Measurements from ENCODE around the gene ZNF808.
"Not testable (repeated sequence)": the region's sequence is repeated elsewhere in the genome, so short reads cannot be mapped to it uniquely, and the experiment has no call there.

Gene ZNF808

DNA sequence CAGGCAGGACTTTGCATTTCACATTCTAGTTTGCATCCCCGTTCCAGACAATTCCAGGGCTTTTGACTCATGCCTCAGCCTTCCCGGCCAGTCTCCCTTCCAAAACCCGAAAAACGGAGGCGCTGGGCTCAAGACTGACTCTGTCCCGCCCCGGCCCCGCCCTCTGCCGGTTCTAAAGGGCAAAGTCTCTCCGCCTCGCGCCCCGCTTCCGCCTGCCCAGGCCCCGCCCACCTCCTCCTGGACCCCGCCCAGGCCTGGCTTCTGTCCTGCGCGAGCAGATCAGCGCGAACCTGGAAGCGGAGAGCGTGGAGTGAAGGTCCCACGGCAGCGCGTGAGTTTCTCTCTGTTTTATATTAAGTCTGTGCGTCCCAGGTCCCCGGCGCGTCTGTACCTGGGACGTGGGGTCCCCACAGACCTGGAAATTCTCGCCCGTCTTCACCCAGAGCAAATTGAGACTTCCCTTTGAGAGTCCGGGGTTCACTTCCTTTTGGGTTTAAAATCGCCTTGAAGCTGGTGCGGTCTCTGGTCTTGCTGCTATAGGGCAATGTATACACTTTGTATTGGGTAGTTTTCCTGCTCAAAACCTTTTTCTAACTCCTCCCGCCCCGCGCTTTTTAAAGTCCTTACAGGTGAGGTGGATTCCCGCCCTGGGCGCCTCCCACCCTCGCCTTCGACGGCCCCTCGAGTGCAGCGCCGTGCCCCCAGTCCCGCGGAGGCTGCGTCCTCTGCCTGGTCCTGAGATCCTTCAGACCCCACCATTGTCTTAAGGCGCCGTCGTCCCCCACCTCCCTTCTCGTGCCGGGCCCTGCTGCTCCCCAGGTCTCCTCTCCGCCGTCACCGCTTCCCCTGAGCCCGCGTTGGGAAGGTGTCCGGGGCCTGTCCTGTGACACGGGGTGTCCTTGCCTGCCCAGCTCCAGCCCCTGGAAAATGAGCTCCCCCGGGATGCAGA, 73.8 kb downstream of the ZNF808 start:
- H3K23ac ChIP-seq (ENCODE audit: low read depth, low read length, poor library complexity), result peak overlapping the region; percentile 97
- peak overlapping the region; percentile 61 to 89 for H3K4me3 ChIP-seq (ENCODE audit: low read length in 2 of 2)
- peak overlapping the region; percentile 82 for H3K27ac ChIP-seq (replicated peaks; ENCODE audit: low read length)
- peak overlapping the region; percentile 96 for H2AFZ ChIP-seq (ENCODE audit: low read length)
- H2BK15ac ChIP-seq (ENCODE audit: low read length), result no peak overlapping the region
- WGBS, 2 donors (ENCODE audit: extremely low coverage in 2 of 2, insufficient read length in 2 of 2, insufficient replicate concordance in 1 of 2), result no CpG with 5 or more reads among the region's 62 CpGs
- no peak overlapping the region for H4K8ac ChIP-seq (ENCODE audit: low read depth, low read length)
- peak overlapping the region; percentile 71 for H3K14ac ChIP-seq (ENCODE audit: low read length)
- peaks cover 10 to 28% of the 10 kb centered on the region in 2 donors for H3K36me3 ChIP-seq (replicated peaks in 1 of 2; ENCODE audit: control insufficient read depth in 2 of 2, insufficient read depth in 2 of 2, low read length in 2 of 2)
- H3K9me3 ChIP-seq (replicated peaks in 1 of 2; ENCODE audit: control insufficient read depth in 2 of 2, insufficient read depth in 1 of 2, low read depth in 1 of 2, low read length in 2 of 2), result peaks cover 9 to 34% of the 10 kb centered on the region in 2 donors
- H2AK5ac ChIP-seq (ENCODE audit: low read depth, low read length), result peak overlapping the region; percentile 21
- H3K9ac ChIP-seq (ENCODE audit: low read depth, low read length, poor library complexity), result peak overlapping the region; percentile 84
- H3K79me1 ChIP-seq (ENCODE audit: low read depth, low read length), result no peaks in the 10 kb centered on the region
- H4K91ac ChIP-seq (ENCODE audit: low read depth, low read length, poor library complexity), result no peak overlapping the region
- H3K18ac ChIP-seq (ENCODE audit: low read length), result peak overlapping the region; percentile 94
- peak overlapping the region; percentile 86 for H3K4me2 ChIP-seq (ENCODE audit: insufficient read depth, low read length, poor library complexity, severe bottlenecking)
- H2BK5ac ChIP-seq (ENCODE audit: low read length), result no peak overlapping the region
- peaks cover 0 to 5% of the 10 kb centered on the region in 2 donors for H3K4me1 ChIP-seq (ENCODE audit: control insufficient read depth in 2 of 2, insufficient read depth in 1 of 2, low read depth in 1 of 2, low read length in 2 of 2)
- H2BK12ac ChIP-seq (ENCODE audit: low read length), result no peak overlapping the region
- DNase-seq (ENCODE audit: low spot score), result peak; percentile 83
- H2BK120ac ChIP-seq (ENCODE audit: low read depth, low read length), result no peak overlapping the region
- no peaks in the 10 kb centered on the region for H3K27me3 ChIP-seq (ENCODE audit: control insufficient read depth in 3 of 3, insufficient read depth in 3 of 3, low read depth in 1 of 3, low read length in 3 of 3)
- no peak overlapping the region for H3K4ac ChIP-seq (ENCODE audit: low read length)

GRCh38 chr19:52601974-52602366, 74.5 kb downstream of the ZNF808 start:
- H4K8ac ChIP-seq (ENCODE audit: low read depth, low read length); H2BK12ac ChIP-seq (ENCODE audit: low read length); H3K27me3 ChIP-seq (ENCODE audit: control insufficient read depth in 3 of 3, insufficient read depth in 3 of 3, low read depth in 1 of 3, low read length in 3 of 3); H3K18ac ChIP-seq (ENCODE audit: low read length); H3K79me1 ChIP-seq (ENCODE audit: low read depth, low read length); H2BK15ac ChIP-seq (ENCODE audit: low read length); DNase-seq (ENCODE audit: low spot score); H3K4me1 ChIP-seq (ENCODE audit: control insufficient read depth in 2 of 2, insufficient read depth in 1 of 2, low read depth in 1 of 2, low read length in 2 of 2); H4K91ac ChIP-seq (ENCODE audit: low read depth, low read length, poor library complexity); H2BK120ac ChIP-seq (ENCODE audit: low read depth, low read length); H2BK5ac ChIP-seq (ENCODE audit: low read length); H3K14ac ChIP-seq (ENCODE audit: low read length); H3K27ac ChIP-seq (replicated peaks; ENCODE audit: low read length); H3K4ac ChIP-seq (ENCODE audit: low read length): not testable (repeated sequence)
- Histone ChIP-seq H3K9ac (ENCODE audit: low read depth, low read length, poor library complexity) (peak overlapping the region; percentile 84), H3K36me3 (replicated peaks in 1 of 2; ENCODE audit: control insufficient read depth in 2 of 2, insufficient read depth in 2 of 2, low read length in 2 of 2) (peaks cover 7 to 21% of the 10 kb centered on the region in 2 donors), H3K4me2 (ENCODE audit: insufficient read depth, low read length, poor library complexity, severe bottlenecking) (peak overlapping the region; percentile 86), H3K23ac (ENCODE audit: low read depth, low read length, poor library complexity) (peak overlapping the region; percentile 97), H2AK5ac (ENCODE audit: low read depth, low read length) (peak overlapping the region; percentile 21), H3K4me3 (ENCODE audit: low read length in 2 of 2) (peak overlapping the region; percentile 61 to 89), H2AFZ (ENCODE audit: low read length) (peak overlapping the region; percentile 96), H3K9me3 (replicated peaks in 1 of 2; ENCODE audit: control insufficient read depth in 2 of 2, insufficient read depth in 1 of 2, low read depth in 1 of 2, low read length in 2 of 2) (peaks cover 6 to 33% of the 10 kb centered on the region in 2 donors)
- no CpG with 5 or more reads among the region's 3 CpGs for WGBS, 2 donors (ENCODE audit: extremely low coverage in 2 of 2, insufficient read length in 2 of 2, insufficient replicate concordance in 1 of 2)

DNA sequence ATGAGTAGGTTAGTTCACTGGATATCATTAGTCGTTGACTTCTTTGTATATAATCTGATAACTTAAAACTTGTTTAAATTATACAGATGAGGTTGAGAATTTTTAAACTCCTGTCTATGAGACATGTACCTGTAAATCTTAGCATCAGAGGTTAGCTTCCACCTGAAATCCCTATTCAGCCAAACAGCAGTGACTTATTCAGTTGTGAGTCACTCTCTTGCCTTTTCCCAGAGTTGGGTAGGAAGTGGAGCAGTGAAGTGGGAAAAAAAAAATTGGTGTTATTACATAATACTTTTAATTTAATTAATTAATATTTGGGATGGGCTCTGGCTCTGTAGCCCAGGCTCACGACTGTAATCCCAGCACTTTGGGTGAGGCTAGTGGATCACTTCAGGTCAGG, 75.5 kb downstream of the ZNF808 start:
- Histone ChIP-seq H2BK5ac (ENCODE audit: low read length) (no peak overlapping the region), H4K8ac (ENCODE audit: low read depth, low read length) (no peak overlapping the region), H3K23ac (ENCODE audit: low read depth, low read length, poor library complexity) (no peak overlapping the region), H3K4ac (ENCODE audit: low read length) (no peak overlapping the region), H2AFZ (ENCODE audit: low read length) (no peak overlapping the region), H4K91ac (ENCODE audit: low read depth, low read length, poor library complexity) (no peak overlapping the region), H3K9me3 (replicated peaks in 1 of 2; ENCODE audit: control insufficient read depth in 2 of 2, insufficient read depth in 1 of 2, low read depth in 1 of 2, low read length in 2 of 2) (peaks cover 3 to 28% of the 10 kb centered on the region in 2 donors), H3K9ac (ENCODE audit: low read depth, low read length, poor library complexity) (no peak overlapping the region), H3K4me2 (ENCODE audit: insufficient read depth, low read length, poor library complexity, severe bottlenecking) (no peak overlapping the region), H3K79me1 (ENCODE audit: low read depth, low read length) (peaks cover 3% of the 10 kb centered on the region), H2BK120ac (ENCODE audit: low read depth, low read length) (no peak overlapping the region), H2BK12ac (ENCODE audit: low read length) (no peak overlapping the region), H3K14ac (ENCODE audit: low read length) (no peak overlapping the region), H3K27ac (replicated peaks; ENCODE audit: low read length) (no peak overlapping the region), H3K18ac (ENCODE audit: low read length) (no peak overlapping the region), H3K4me1 (ENCODE audit: control insufficient read depth in 2 of 2, insufficient read depth in 1 of 2, low read depth in 1 of 2, low read length in 2 of 2) (peaks cover 0 to 5% of the 10 kb centered on the region in 2 donors), H3K27me3 (ENCODE audit: control insufficient read depth in 3 of 3, insufficient read depth in 3 of 3, low read depth in 1 of 3, low read length in 3 of 3) (no peaks in the 10 kb centered on the region), H2AK5ac (ENCODE audit: low read depth, low read length) (no peak overlapping the region), H2BK15ac (ENCODE audit: low read length) (no peak overlapping the region), H3K36me3 (replicated peaks in 1 of 2; ENCODE audit: control insufficient read depth in 2 of 2, insufficient read depth in 2 of 2, low read length in 2 of 2) (peaks cover 7 to 17% of the 10 kb centered on the region in 2 donors), H3K4me3 (ENCODE audit: low read length in 2 of 2) (no peak overlapping the region)
- no CpG with 5 or more reads among the region's 2 CpGs for WGBS, 2 donors (ENCODE audit: extremely low coverage in 2 of 2, insufficient read length in 2 of 2, insufficient replicate concordance in 1 of 2)
- no peak for DNase-seq (ENCODE audit: low spot score)

DNA sequence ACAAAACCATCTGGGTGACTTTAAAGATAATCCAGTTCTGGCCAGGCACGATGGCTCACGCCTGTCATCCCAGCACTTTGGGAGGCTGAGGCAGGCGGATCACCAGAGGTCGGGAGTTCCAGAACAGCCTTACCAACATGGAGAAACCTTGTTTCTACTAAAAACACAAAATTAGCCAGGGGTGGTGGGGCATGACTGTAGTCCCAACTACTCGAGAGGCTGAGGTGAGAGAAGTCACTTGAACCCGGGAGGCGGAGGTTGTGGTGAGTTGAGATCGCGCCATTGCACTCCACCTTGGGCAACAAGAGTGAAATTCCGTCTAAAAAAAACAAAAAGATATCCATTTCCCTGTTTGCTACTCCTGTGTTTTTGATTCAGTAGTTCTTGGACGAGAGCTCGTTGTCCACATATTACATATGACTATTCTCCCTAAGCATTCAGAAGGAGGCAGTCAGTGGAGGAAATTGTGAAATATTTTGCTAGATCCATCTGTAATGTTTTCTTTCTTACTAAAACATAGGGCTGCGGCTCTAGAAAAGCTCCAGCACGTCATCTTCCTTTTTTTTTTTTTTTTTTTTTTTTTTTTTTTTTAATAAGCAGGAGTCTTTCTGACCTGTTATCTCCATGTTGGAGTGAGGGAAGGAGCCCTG, 76.2 kb downstream of the ZNF808 start:
- Histone ChIP-seq H2BK5ac (ENCODE audit: low read length) (no peak overlapping the region), H3K36me3 (replicated peaks in 1 of 2; ENCODE audit: control insufficient read depth in 2 of 2, insufficient read depth in 2 of 2, low read length in 2 of 2) (peaks cover 7 to 21% of the 10 kb centered on the region in 2 donors), H3K79me1 (ENCODE audit: low read depth, low read length) (peaks cover 3% of the 10 kb centered on the region), H3K4me1 (ENCODE audit: control insufficient read depth in 2 of 2, insufficient read depth in 1 of 2, low read depth in 1 of 2, low read length in 2 of 2) (peaks cover 0 to 5% of the 10 kb centered on the region in 2 donors), H3K18ac (ENCODE audit: low read length) (no peak overlapping the region), H3K9ac (ENCODE audit: low read depth, low read length, poor library complexity) (no peak overlapping the region), H2BK12ac (ENCODE audit: low read length) (no peak overlapping the region), H2AK5ac (ENCODE audit: low read depth, low read length) (no peak overlapping the region), H3K23ac (ENCODE audit: low read depth, low read length, poor library complexity) (no peak overlapping the region), H2AFZ (ENCODE audit: low read length) (no peak overlapping the region), H2BK120ac (ENCODE audit: low read depth, low read length) (no peak overlapping the region), H3K27me3 (ENCODE audit: control insufficient read depth in 3 of 3, insufficient read depth in 3 of 3, low read depth in 1 of 3, low read length in 3 of 3) (no peaks in the 10 kb centered on the region), H2BK15ac (ENCODE audit: low read length) (no peak overlapping the region), H3K9me3 (replicated peaks in 1 of 2; ENCODE audit: control insufficient read depth in 2 of 2, insufficient read depth in 1 of 2, low read depth in 1 of 2, low read length in 2 of 2) (peaks cover 3 to 31% of the 10 kb centered on the region in 2 donors), H3K27ac (replicated peaks; ENCODE audit: low read length) (no peak overlapping the region), H3K4me3 (ENCODE audit: low read length in 2 of 2) (no peak overlapping the region), H4K8ac (ENCODE audit: low read depth, low read length) (no peak overlapping the region), H3K14ac (ENCODE audit: low read length) (no peak overlapping the region), H3K4ac (ENCODE audit: low read length) (no peak overlapping the region), H4K91ac (ENCODE audit: low read depth, low read length, poor library complexity) (no peak overlapping the region), H3K4me2 (ENCODE audit: insufficient read depth, low read length, poor library complexity, severe bottlenecking) (no peak overlapping the region)
- no CpG with 5 or more reads among the region's 14 CpGs for WGBS, 2 donors (ENCODE audit: extremely low coverage in 2 of 2, insufficient read length in 2 of 2, insufficient replicate concordance in 1 of 2)
- DNase-seq (ENCODE audit: low spot score), result no peak

All from neuronal stem cell (in vitro differentiated cells).